HEK293 (cell line): ENCODE results near the gene GPHA2.

Source experiments
- ELK4 ChIP-seq: IDR thresholded peaks from 2 replicates; pipeline ENCODE4 v1.6.1; 2011; ENCODE audit warnings: mild to moderate bottlenecking, low read depth, low read length, borderline replicate concordance
- FEZF1 ChIP-seq: fragments of 450-650 bp; formaldehyde crosslinking; IDR thresholded peaks from 2 replicates; pipeline ENCODE4 v1.5.1; 2016; ENCODE audit warnings: missing biosample characterization, missing genetic modification characterization
- GLIS1 ChIP-seq: fragments of 450-650 bp; formaldehyde crosslinking; IDR thresholded peaks from 2 replicates; pipeline ENCODE4 v1.5.1; 2016; ENCODE audit warnings: missing biosample characterization, missing genetic modification characterization
- HOXA7 ChIP-seq: sonication (generic); formaldehyde crosslinking; IDR thresholded peaks from 2 replicates; pipeline ENCODE4 v1.8.1; 2022; ENCODE audit warnings: missing genetic modification reagents, borderline replicate concordance
- KLF1 ChIP-seq: fragments of 450-650 bp; formaldehyde crosslinking; IDR thresholded peaks from 2 replicates; pipeline ENCODE4 v1.5.1; 2016; ENCODE audit warnings: missing biosample characterization, missing genetic modification characterization
- KLF17 ChIP-seq: fragments of 450-650 bp; formaldehyde crosslinking; IDR thresholded peaks from 2 replicates; pipeline ENCODE4 v1.5.1; 2016; ENCODE audit warnings: missing biosample characterization, missing genetic modification characterization
- PRDM10 ChIP-seq: fragments of 450-650 bp; formaldehyde crosslinking; IDR thresholded peaks from 2 replicates; pipeline ENCODE4 v1.5.1; 2016; ENCODE audit warnings: missing biosample characterization, missing genetic modification characterization
- RBAK ChIP-seq: fragments of 450-650 bp; formaldehyde crosslinking; IDR thresholded peaks from 2 replicates; pipeline ENCODE4 v1.5.1; 2016; ENCODE audit warnings: missing biosample characterization, missing genetic modification characterization
- SALL2 ChIP-seq: fragments of 450-650 bp; formaldehyde crosslinking; IDR thresholded peaks from 2 replicates; pipeline ENCODE4 v1.5.0; 2017; ENCODE audit warnings: missing biosample characterization, mild to moderate bottlenecking, missing genetic modification characterization, borderline replicate concordance
- ZBTB21 ChIP-seq: fragments of 450-650 bp; formaldehyde crosslinking; IDR thresholded peaks from 2 replicates; pipeline ENCODE4 v1.5.1; 2017; ENCODE audit warnings: missing biosample characterization, missing genetic modification characterization
- ZEB2 ChIP-seq: fragments of 450-650 bp; formaldehyde crosslinking; IDR thresholded peaks from 2 replicates; pipeline ENCODE4 v1.5.1; 2016; ENCODE audit warnings: missing biosample characterization, missing genetic modification characterization
- ZNF132 ChIP-seq: fragments of 450-650 bp; formaldehyde crosslinking; IDR thresholded peaks from 2 replicates; pipeline ENCODE4 v1.5.1; 2017; ENCODE audit warnings: missing biosample characterization, missing genetic modification characterization, borderline replicate concordance
- ZNF169 ChIP-seq: fragments of 450-650 bp; formaldehyde crosslinking; IDR thresholded peaks from 2 replicates; pipeline ENCODE4 v1.5.1; 2016; ENCODE audit warnings: missing biosample characterization, missing genetic modification characterization
- ZNF184 ChIP-seq: fragments of 450-650 bp; IDR thresholded peaks from 2 replicates; pipeline ENCODE4 v1.5.1; 2018; ENCODE audit warnings: missing biosample characterization, mild to moderate bottlenecking, missing genetic modification characterization
- ZNF248 ChIP-seq: fragments of 450-650 bp; formaldehyde crosslinking; IDR thresholded peaks from 2 replicates; pipeline ENCODE4 v1.5.1; 2017; ENCODE audit warnings: missing biosample characterization, missing genetic modification characterization
- ZNF311 ChIP-seq: fragments of 450-650 bp; formaldehyde crosslinking; IDR thresholded peaks from 2 replicates; pipeline ENCODE4 v1.5.1; 2017; ENCODE audit warnings: missing biosample characterization, missing genetic modification characterization, borderline replicate concordance
- ZNF362 ChIP-seq: fragments of 450-650 bp; formaldehyde crosslinking; IDR thresholded peaks from 2 replicates; pipeline ENCODE4 v1.5.1; 2016; ENCODE audit warnings: missing biosample characterization, missing genetic modification characterization
- ZNF423 ChIP-seq: fragments of 450-650 bp; formaldehyde crosslinking; IDR thresholded peaks from 2 replicates; pipeline ENCODE4 v1.5.1; 2016; ENCODE audit warnings: missing biosample characterization, missing genetic modification characterization
- ZNF488 ChIP-seq: fragments of 450-650 bp; formaldehyde crosslinking; IDR thresholded peaks from 2 replicates; pipeline ENCODE4 v1.5.1; 2016; ENCODE audit warnings: missing biosample characterization, missing genetic modification characterization
- ZNF549 ChIP-seq: fragments of 450-650 bp; IDR thresholded peaks from 2 replicates; pipeline ENCODE4 v1.5.1; 2018; ENCODE audit warnings: missing biosample characterization, missing genetic modification characterization, mild to moderate bottlenecking, inconsistent platforms, moderate library complexity
- ZNF660 ChIP-seq: fragments of 450-650 bp; IDR thresholded peaks from 2 replicates; pipeline ENCODE4 v1.5.1; 2018; ENCODE audit warnings: missing biosample characterization, mild to moderate bottlenecking, missing genetic modification characterization
- ZNF664 ChIP-seq: fragments of 450-650 bp; formaldehyde crosslinking; IDR thresholded peaks from 2 replicates; pipeline ENCODE4 v1.5.1; 2016; ENCODE audit warnings: missing biosample characterization, missing genetic modification characterization
- ZNF791 ChIP-seq: fragments of 450-650 bp; formaldehyde crosslinking; IDR thresholded peaks from 2 replicates; pipeline ENCODE4 v1.5.1; 2016; ENCODE audit warnings: missing biosample characterization, missing genetic modification characterization
- ZNF837 ChIP-seq: fragments of 450-650 bp; formaldehyde crosslinking; IDR thresholded peaks from 2 replicates; pipeline ENCODE4 v1.5.1; 2016; ENCODE audit warnings: missing biosample characterization, missing genetic modification characterization
- ZSCAN18 ChIP-seq: fragments of 450-650 bp; formaldehyde crosslinking; IDR thresholded peaks from 2 replicates; pipeline ENCODE4 v1.5.1; 2016; ENCODE audit warnings: missing biosample characterization, missing genetic modification characterization
- TF ChIP-seq, protein P1 (sequence below): fragments of 450-650 bp; formaldehyde crosslinking; IDR thresholded peaks from 2 replicates; pipeline ENCODE4 v1.5.1; 2016; ENCODE audit warnings: missing biosample characterization, missing genetic modification characterization, borderline replicate concordance
- TF ChIP-seq, protein P2 (sequence below): fragments of 450-650 bp; formaldehyde crosslinking; IDR thresholded peaks from 2 replicates; pipeline ENCODE4 v1.5.1; 2016; ENCODE audit warnings: missing biosample characterization, missing genetic modification characterization

The GPHA2 gene

GRCh38 chr11:64888729-64889511, 46.8 kb downstream of the GPHA2 start (continued):
- TF ChIP-seq ELK4 (no peak), ZSCAN18 (tag by site-specific recombination) (no peak), ZNF184 (tag by site-specific recombination) (no peak), ZNF169 (no peak), ZNF549 (tag by site-specific recombination) (no peak), FEZF1 (tag by site-specific recombination) (no peak), PRDM10 (peak; percentile 59), ZNF362 (tag by site-specific recombination) (no peak), ZNF311 (no peak), ZNF132 (tag by site-specific recombination) (no peak), ZNF664 (no peak), ZBTB21 (tag by site-specific recombination) (no peak), ZNF423 (no peak), ZNF488 (tag by site-specific recombination) (no peak), ZEB2 (tag by site-specific recombination) (no peak), ZNF248 (tag by site-specific recombination) (no peak), GLIS1 (peak; percentile 21; the same call in 1 of the 2 replicates), ZNF837 (tag by site-specific recombination) (no peak), ZNF791 (no peak), RBAK (tag by site-specific recombination) (no peak), KLF17 (tag by site-specific recombination) (peak; percentile 80), HOXA7 (CRISPR knock-in tag) (no peak), ZNF660 (tag by site-specific recombination) (no peak), SALL2 (tag by site-specific recombination) (no peak), KLF1 (tag by site-specific recombination) (peak; percentile 57; the same call in 1 of the 2 replicates)
- TF ChIP-seq, protein P1, sequence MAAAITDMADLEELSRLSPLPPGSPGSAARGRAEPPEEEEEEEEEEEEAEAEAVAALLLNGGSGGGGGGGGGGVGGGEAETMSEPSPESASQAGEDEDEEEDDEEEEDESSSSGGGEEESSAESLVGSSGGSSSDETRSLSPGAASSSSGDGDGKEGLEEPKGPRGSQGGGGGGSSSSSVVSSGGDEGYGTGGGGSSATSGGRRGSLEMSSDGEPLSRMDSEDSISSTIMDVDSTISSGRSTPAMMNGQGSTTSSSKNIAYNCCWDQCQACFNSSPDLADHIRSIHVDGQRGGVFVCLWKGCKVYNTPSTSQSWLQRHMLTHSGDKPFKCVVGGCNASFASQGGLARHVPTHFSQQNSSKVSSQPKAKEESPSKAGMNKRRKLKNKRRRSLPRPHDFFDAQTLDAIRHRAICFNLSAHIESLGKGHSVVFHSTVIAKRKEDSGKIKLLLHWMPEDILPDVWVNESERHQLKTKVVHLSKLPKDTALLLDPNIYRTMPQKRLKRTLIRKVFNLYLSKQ (tag by site-specific recombination), result no peak
- TF ChIP-seq, protein P2, sequence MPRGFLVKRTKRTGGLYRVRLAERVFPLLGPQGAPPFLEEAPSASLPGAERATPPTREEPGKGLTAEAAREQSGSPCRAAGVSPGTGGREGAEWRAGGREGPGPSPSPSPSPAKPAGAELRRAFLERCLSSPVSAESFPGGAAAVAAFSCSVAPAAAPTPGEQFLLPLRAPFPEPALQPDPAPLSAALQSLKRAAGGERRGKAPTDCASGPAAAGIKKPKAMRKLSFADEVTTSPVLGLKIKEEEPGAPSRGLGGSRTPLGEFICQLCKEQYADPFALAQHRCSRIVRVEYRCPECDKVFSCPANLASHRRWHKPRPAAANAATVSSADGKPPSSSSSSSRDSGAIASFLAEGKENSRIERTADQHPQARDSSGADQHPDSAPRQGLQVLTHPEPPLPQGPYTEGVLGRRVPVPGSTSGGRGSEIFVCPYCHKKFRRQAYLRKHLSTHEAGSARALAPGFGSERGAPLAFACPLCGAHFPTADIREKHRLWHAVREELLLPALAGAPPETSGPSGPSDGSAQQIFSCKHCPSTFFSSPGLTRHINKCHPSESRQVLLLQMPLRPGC (tag by site-specific recombination), result no peak
